T-helper 1 cell (primary cell): Measurements from ENCODE around the gene TKT.

ENCODE experiments used
- DNase-seq, 5 donors: peaks; one replicate each; pipeline ENCODE4 v3.0.0-alpha.2; 2012 to 2020

The TKT gene

GRCh38 chr3:53239800-53240199 is 16.0 kb downstream of the TKT start:
- no peak for DNase-seq

GRCh38 chr3:53238886-53239285 is 16.9 kb downstream of the TKT start:
- no peak for DNase-seq

GRCh38 chr3:53238051-53238850 is 17.6 kb downstream of the TKT start:
- DNase-seq: no peak

GRCh38 chr3:53236112-53236841 is 19.5 kb downstream of the TKT start:
- peak in 1 of 5 donors; percentile 41 for DNase-seq

GRCh38 chr3:53235545-53235944 is 20.3 kb downstream of the TKT start:
- no peak for DNase-seq

GRCh38 chr3:53234841-53235232 is 21.0 kb downstream of the TKT start:
- DNase-seq: no peak

GRCh38 chr3:53234130-53234840 is 21.5 kb downstream of the TKT start:
- no peak for DNase-seq

- no peak for DNase-seq
Measured at GRCh38 chr3:53232641-53233377, 23.0 kb downstream of the TKT start.

- DNase-seq: no peak
Measured at GRCh38 chr3:53231532-53232511, 24.0 kb downstream of the TKT start.

- no peak for DNase-seq
Measured at GRCh38 chr3:53230789-53231188, 25.0 kb downstream of the TKT start.

GRCh38 chr3:53230041-53230621 is 25.7 kb downstream of the TKT start:
- DNase-seq: no peak

- DNase-seq: no peak
Measured at GRCh38 chr3:53229606-53230005, 26.2 kb downstream of the TKT start.

GRCh38 chr3:53229171-53229570 is 26.7 kb downstream of the TKT start:
- no peak for DNase-seq

GRCh38 chr3:53227993-53228885 is 27.6 kb downstream of the TKT start:
- no peak for DNase-seq

GRCh38 chr3:53226841-53227407 is 28.9 kb downstream of the TKT start:
- no peak for DNase-seq

- no peak for DNase-seq
Measured at GRCh38 chr3:53226142-53226840, 29.5 kb downstream of the TKT start.

- DNase-seq: no peak
Measured at GRCh38 chr3:53225651-53226050, 30.2 kb downstream of the TKT start.

- DNase-seq: no peak
Measured at GRCh38 chr3:53225181-53225580, 30.6 kb downstream of the TKT start.

- no peak for DNase-seq
Measured at GRCh38 chr3:53224536-53224935, 31.3 kb downstream of the TKT start.
